Tibial nerve (tissue), 3 donors: ENCODE results near the gene SLC35E1.

Experiments
- POLR2A ChIP-seq, 2 donors: fragments of 450-650 bp; IDR thresholded peaks; one replicate each; pipeline ENCODE4 v1.6.1; 2017; ENCODE audit warnings: antibody characterized with exemption in 2 of 2, mild to moderate bottlenecking in 2 of 2, moderate library complexity in 2 of 2
- TF ChIP-seq, protein P1 (sequence below), 5 experiments: fragments of 200-600 bp in 3 of 5; fragments of 450-650 bp in 2 of 5; sonication (generic) in 3 of 5; IDR thresholded peaks; one replicate each; pipeline ENCODE4 v1.5.1; 2016 to 2019; ENCODE audit warnings: antibody characterized with exemption in 5 of 5, mild to moderate bottlenecking in 3 of 5, moderate library complexity in 2 of 5

DNA sequence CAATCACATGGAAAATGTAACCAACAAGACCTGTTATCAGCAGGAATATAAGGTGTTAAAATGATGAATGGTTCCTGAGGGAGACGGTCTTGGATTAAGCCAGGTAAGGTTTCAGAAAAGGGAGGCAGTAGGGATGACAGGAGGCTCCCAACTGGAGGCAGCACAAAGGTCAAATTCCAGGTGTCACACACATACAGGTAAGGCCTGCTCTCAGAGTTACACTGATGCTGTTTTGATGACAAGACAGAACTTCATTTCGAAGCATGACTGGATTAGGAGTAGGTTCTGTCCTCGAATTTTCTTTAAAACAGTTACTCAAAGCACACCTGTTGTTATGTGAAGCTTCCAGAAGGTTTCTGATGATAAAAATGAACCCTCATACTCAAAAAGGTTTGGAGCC, 48.4 kb upstream of the SLC35E1 start:
- no peak for TF ChIP-seq POLR2A (IDR thresholded peaks at IDR 0.05)
- TF ChIP-seq, protein P1, sequence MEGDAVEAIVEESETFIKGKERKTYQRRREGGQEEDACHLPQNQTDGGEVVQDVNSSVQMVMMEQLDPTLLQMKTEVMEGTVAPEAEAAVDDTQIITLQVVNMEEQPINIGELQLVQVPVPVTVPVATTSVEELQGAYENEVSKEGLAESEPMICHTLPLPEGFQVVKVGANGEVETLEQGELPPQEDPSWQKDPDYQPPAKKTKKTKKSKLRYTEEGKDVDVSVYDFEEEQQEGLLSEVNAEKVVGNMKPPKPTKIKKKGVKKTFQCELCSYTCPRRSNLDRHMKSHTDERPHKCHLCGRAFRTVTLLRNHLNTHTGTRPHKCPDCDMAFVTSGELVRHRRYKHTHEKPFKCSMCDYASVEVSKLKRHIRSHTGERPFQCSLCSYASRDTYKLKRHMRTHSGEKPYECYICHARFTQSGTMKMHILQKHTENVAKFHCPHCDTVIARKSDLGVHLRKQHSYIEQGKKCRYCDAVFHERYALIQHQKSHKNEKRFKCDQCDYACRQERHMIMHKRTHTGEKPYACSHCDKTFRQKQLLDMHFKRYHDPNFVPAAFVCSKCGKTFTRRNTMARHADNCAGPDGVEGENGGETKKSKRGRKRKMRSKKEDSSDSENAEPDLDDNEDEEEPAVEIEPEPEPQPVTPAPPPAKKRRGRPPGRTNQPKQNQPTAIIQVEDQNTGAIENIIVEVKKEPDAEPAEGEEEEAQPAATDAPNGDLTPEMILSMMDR (IDR thresholded peaks at IDR 0.05): no peak
